CD4-positive, CD25-positive, alpha-beta regulatory T cell (primary cell): ENCODE measurements around the gene BGN. TPM values are rescaled to one million over a fixed set of nuclear protein-coding genes. Genes with fewer than 3 reads are reported as not detected.

Experiments used
- ATAC-seq, 2 donors: fragments of 150-1000 bp; cut with Tn5 transposase; one replicate each; pipeline ENCODE4 v1.10.0; 2021; ENCODE audit warnings: low read depth in 2 of 2, moderate number of reproducible peaks in 2 of 2, moderate library complexity in 1 of 2
- DNase-seq, 3 donors: peaks; one replicate each; pipeline versions ENCODE4 v3.0.0 to v3.0.0-alpha.2; 2012 to 2022; ENCODE audit warnings: mixed read lengths in 1 of 3
- H3K27ac ChIP-seq: one replicate; pipeline ENCODE4 v1.7.0; 2013; ENCODE audit warnings: mild to moderate bottlenecking, low read length; ENCODE audit not compliant: insufficient read depth, poor library complexity, severe bottlenecking
- H3K27me3 ChIP-seq: one replicate; pipeline ENCODE4 v1.7.0; 2013; ENCODE audit warnings: low read length; ENCODE audit not compliant: control insufficient read depth, insufficient read depth
- H3K36me3 ChIP-seq: one replicate; pipeline ENCODE4 v1.7.0; 2013; ENCODE audit warnings: mild to moderate bottlenecking, low read length, moderate library complexity; ENCODE audit not compliant: control insufficient read depth, insufficient read depth
- H3K4me1 ChIP-seq: 2 replicates; pipeline ENCODE4 v1.7.0; 2013; ENCODE audit warnings: mild to moderate bottlenecking, low read length; ENCODE audit not compliant: insufficient read depth, control insufficient read depth, poor library complexity, severe bottlenecking
- H3K4me3 ChIP-seq: one replicate; pipeline ENCODE4 v1.7.0; 2013; ENCODE audit warnings: low read depth, mild to moderate bottlenecking, low read length, moderate library complexity
- H3K9me3 ChIP-seq, 2 experiments: 1 replicate in 1 of 2; 2 replicates in 1 of 2; pipeline ENCODE4 v1.7.0; 2013; ENCODE audit warnings: low read length in 2 of 2, mild to moderate bottlenecking in 1 of 2, moderate library complexity in 1 of 2; ENCODE audit not compliant: control insufficient read depth in 2 of 2
- H3K27ac Mint-ChIP-seq, 3 donors: one replicate each; pipeline ENCODE4 v1.8.0; 2020 to 2022; ENCODE audit warnings: mild to moderate bottlenecking in 3 of 3, mixed read lengths in 3 of 3, moderate library complexity in 2 of 3
- H3K27me3 Mint-ChIP-seq: one replicate; pipeline ENCODE4 v1.8.0; 2022; ENCODE audit warnings: mild to moderate bottlenecking, mixed read lengths
- H3K36me3 Mint-ChIP-seq: one replicate; pipeline ENCODE4 v1.8.0; 2020; ENCODE audit warnings: mixed read lengths
- H3K4me1 Mint-ChIP-seq, 4 donors: one replicate each; pipeline ENCODE4 v1.8.0; 2020 to 2022; ENCODE audit warnings: mixed read lengths in 4 of 4, mild to moderate bottlenecking in 1 of 4
- H3K4me3 Mint-ChIP-seq, 4 donors: one replicate each; pipeline ENCODE4 v1.8.0; 2020 to 2022; ENCODE audit warnings: mild to moderate bottlenecking in 4 of 4, mixed read lengths in 4 of 4, moderate library complexity in 3 of 4
- H3K9me3 Mint-ChIP-seq, 7 donors: one replicate each; pipeline ENCODE4 v1.8.0; 2020 to 2022; ENCODE audit warnings: mixed read lengths in 7 of 7, mild to moderate bottlenecking in 3 of 7, moderate library complexity in 2 of 7
- polyA plus RNA-seq, 4 donors: library from polyadenylated mRNA; unstranded; fragments of 300-500 nt; fragmentation: Illumina TruSeq; gene quantifications; one replicate each; pipeline ENCODE4 v1.2.3, GENCODE V29; 2021
- total RNA-seq: library from RNA; stranded (reverse); gene quantifications from one replicate; pipeline ENCODE4 v1.2.3, GENCODE V29; 2022

BGN gene
- total and polyA plus RNA-seq, 5 donors from 2014 or later: not detected

GRCh38 chrX:153464116-153464515 is 30.7 kb upstream of the BGN start:
- no peak for DNase-seq
- peaks cover 0 to 16% (median 3%) of the 10 kb centered on the region in 4 donors for H3K4me1 Mint-ChIP-seq
- H3K27ac ChIP-seq: no peak overlapping the region
- no peaks in the 10 kb centered on the region for H3K27me3 ChIP-seq
- H3K27me3 Mint-ChIP-seq: no peaks in the 10 kb centered on the region
- peaks cover 9% of the 10 kb centered on the region for H3K4me1 ChIP-seq
- no peak overlapping the region for H3K27ac Mint-ChIP-seq
- H3K36me3 ChIP-seq: peaks cover 13% of the 10 kb centered on the region
- no peak for ATAC-seq
- no peaks in the 10 kb centered on the region for H3K9me3 Mint-ChIP-seq
- H3K4me3 Mint-ChIP-seq: no peak overlapping the region
- no peaks in the 10 kb centered on the region for H3K9me3 ChIP-seq
- no peak overlapping the region for H3K4me3 ChIP-seq
- H3K36me3 Mint-ChIP-seq: peaks cover 10% of the 10 kb centered on the region

GRCh38 chrX:153465691-153466380 is 28.9 kb upstream of the BGN start:
- Mint-ChIP-seq H3K9me3 (no peaks in the 10 kb centered on the region), H3K27ac (no peak overlapping the region), H3K4me3 (no peak overlapping the region), H3K27me3 (no peaks in the 10 kb centered on the region), H3K4me1 (peaks cover 0 to 23% (median 5%) of the 10 kb centered on the region in 4 donors), H3K36me3 (peaks cover 4% of the 10 kb centered on the region)
- Histone ChIP-seq H3K27me3 (no peaks in the 10 kb centered on the region), H3K4me1 (peaks cover 19% of the 10 kb centered on the region), H3K27ac (no peak overlapping the region), H3K36me3 (peaks cover 7% of the 10 kb centered on the region), H3K4me3 (no peak overlapping the region), H3K9me3 (no peaks in the 10 kb centered on the region)
- DNase-seq (no peak), ATAC-seq (no peak)

GRCh38 chrX:153468008-153468580 is 26.7 kb upstream of the BGN start:
- peaks cover 0 to 29% (median 5%) of the 10 kb centered on the region in 4 donors for H3K4me1 Mint-ChIP-seq
- DNase-seq: no peak
- Histone ChIP-seq H3K4me1 (peaks cover 19% of the 10 kb centered on the region), H3K27ac (no peak overlapping the region), H3K4me3 (no peak overlapping the region), H3K27me3 (no peaks in the 10 kb centered on the region), H3K36me3 (no peaks in the 10 kb centered on the region), H3K9me3 (no peaks in the 10 kb centered on the region)
- no peak overlapping the region for H3K27ac Mint-ChIP-seq
- no peaks in the 10 kb centered on the region for H3K9me3 Mint-ChIP-seq
- no peaks in the 10 kb centered on the region for H3K27me3 Mint-ChIP-seq
- peak overlapping the region in 2 of 4 donors; percentile 15 to 44 for H3K4me3 Mint-ChIP-seq
- no peaks in the 10 kb centered on the region for H3K36me3 Mint-ChIP-seq
- no peak for ATAC-seq

GRCh38 chrX:153469811-153470410 is 24.9 kb upstream of the BGN start:
- Histone ChIP-seq H3K9me3 (no peaks in the 10 kb centered on the region), H3K4me3 (peak overlapping the region; percentile 53), H3K27me3 (no peaks in the 10 kb centered on the region), H3K4me1 (peaks cover 23% of the 10 kb centered on the region), H3K36me3 (no peaks in the 10 kb centered on the region), H3K27ac (peak overlapping the region; percentile 51)
- DNase-seq (peak in 2 of 3 donors; percentile 8 to 75), ATAC-seq (peak; percentile 36 to 44)
- Mint-ChIP-seq H3K9me3 (no peaks in the 10 kb centered on the region), H3K4me1 (peaks cover 0 to 33% (median 5%) of the 10 kb centered on the region in 4 donors), H3K27me3 (no peaks in the 10 kb centered on the region), H3K27ac (peak overlapping the region in 1 of 3 donors; percentile 78), H3K4me3 (peak overlapping the region; percentile 79 to 88 (median 86)), H3K36me3 (no peaks in the 10 kb centered on the region)

GRCh38 chrX:153470411-153471363 is 24.1 kb upstream of the BGN start, which contains the start of gene HAUS7:
Gene HAUS7, minus strand, starts transcription at chrX:153470576. Its CDS starts 19 bp downstream, at chrX:153470557.
- peak within 1 kb of the TSS; percentile 84 to 88 (median 86) for H3K4me3 Mint-ChIP-seq
- no peaks in the 10 kb centered on the region for H3K36me3 Mint-ChIP-seq
- H3K9me3 ChIP-seq: no peaks in the 10 kb centered on the region
- peak; percentile 81 to 93 (median 85) for DNase-seq
- peak within 1 kb of the TSS in 2 of 3 donors; percentile 77 to 78 for H3K27ac Mint-ChIP-seq
- H3K4me1 Mint-ChIP-seq: peaks cover 0 to 37% (median 5%) of the 10 kb centered on the region in 4 donors
- no peaks in the 10 kb centered on the region for H3K9me3 Mint-ChIP-seq
- H3K27me3 ChIP-seq: no peaks in the 10 kb centered on the region
- no peaks in the 10 kb centered on the region for H3K36me3 ChIP-seq
- peak within 1 kb of the TSS; percentile 67 for H3K27ac ChIP-seq
- peak within 1 kb of the TSS; percentile 53 for H3K4me3 ChIP-seq
- peak; percentile 86 to 87 for ATAC-seq
- peaks cover 27% of the 10 kb centered on the region for H3K4me1 ChIP-seq
- no peaks in the 10 kb centered on the region for H3K27me3 Mint-ChIP-seq

- Mint-ChIP-seq H3K4me1 (peaks cover 0 to 41% (median 8%) of the 10 kb centered on the region in 4 donors), H3K36me3 (no peaks in the 10 kb centered on the region), H3K27ac (peak overlapping the region in 2 of 3 donors; percentile 74 to 77), H3K9me3 (no peaks in the 10 kb centered on the region), H3K27me3 (no peaks in the 10 kb centered on the region), H3K4me3 (no peak overlapping the region)
- Histone ChIP-seq H3K36me3 (no peaks in the 10 kb centered on the region), H3K9me3 (no peaks in the 10 kb centered on the region), H3K4me3 (no peak overlapping the region), H3K4me1 (peaks cover 27% of the 10 kb centered on the region), H3K27me3 (no peaks in the 10 kb centered on the region), H3K27ac (no peak overlapping the region)
- DNase-seq (no peak), ATAC-seq (no peak)
These were observed 23.0 kb upstream of the BGN start for GRCh38 chrX:153471663-153472280.

GRCh38 chrX:153473126-153473525 is 21.7 kb upstream of the BGN start:
- Histone ChIP-seq H3K4me3 (no peak overlapping the region), H3K36me3 (no peaks in the 10 kb centered on the region), H3K27me3 (no peaks in the 10 kb centered on the region), H3K4me1 (peaks cover 27% of the 10 kb centered on the region), H3K27ac (no peak overlapping the region), H3K9me3 (no peaks in the 10 kb centered on the region)
- DNase-seq: no peak
- Mint-ChIP-seq H3K4me3 (peak overlapping the region in 2 of 4 donors; percentile 57 to 68), H3K27me3 (no peaks in the 10 kb centered on the region), H3K27ac (peak overlapping the region in 1 of 3 donors; percentile 25), H3K36me3 (no peaks in the 10 kb centered on the region), H3K4me1 (peaks cover 0 to 33% (median 6%) of the 10 kb centered on the region in 4 donors), H3K9me3 (no peaks in the 10 kb centered on the region)
- no peak for ATAC-seq
